Uterus (tissue), 4 donors: ENCODE data around the gene SGMS1. TPM values are rescaled to one million over a fixed set of nuclear protein-coding genes. Genes with fewer than 3 reads are reported as not detected.

Source experiments
- DNase-seq, 2 donors: peaks; one replicate each; pipeline ENCODE4 v3.0.0-alpha.2; 2019 to 2020
- H3K27ac ChIP-seq, 2 donors: fragments of 200-600 bp; sonication (generic); 1 replicate in 1 of 2; 2 replicates in 1 of 2; pipeline ENCODE4 v1.5.1; 2016 to 2018
- H3K27me3 ChIP-seq, 2 donors: fragments of 200-600 bp; sonication (generic); one replicate each; pipeline ENCODE4 v1.5.1; 2018 to 2019; ENCODE audit warnings: control low read depth in 1 of 2
- H3K36me3 ChIP-seq, 2 donors: fragments of 200-600 bp; sonication (generic); one replicate each; pipeline ENCODE4 v1.5.1; 2019; ENCODE audit warnings: control low read depth in 1 of 2
- H3K4me1 ChIP-seq, 2 donors: fragments of 200-600 bp; sonication (generic); one replicate each; pipeline ENCODE4 v1.5.1; 2018 to 2019; ENCODE audit warnings: control low read depth in 1 of 2
- H3K4me3 ChIP-seq, 2 donors: fragments of 200-600 bp; sonication (generic); 1 replicate in 1 of 2; 2 replicates in 1 of 2; pipeline ENCODE4 v1.5.1; 2018 to 2019; ENCODE audit warnings: mild to moderate bottlenecking in 1 of 2
- H3K9me3 ChIP-seq, 2 donors: fragments of 200-600 bp; sonication (generic); one replicate each; pipeline ENCODE4 v1.5.1; 2019; ENCODE audit warnings: control low read depth in 1 of 2
- POLR2A ChIP-seq, 2 donors: fragments of 450-650 bp; IDR thresholded peaks; one replicate each; pipeline ENCODE4 v1.6.1; 2016; ENCODE audit warnings: antibody characterized with exemption in 2 of 2, mild to moderate bottlenecking in 1 of 2, moderate library complexity in 1 of 2
- intact Hi-C: fragments of 100-400 bp; cut with DNase I; formaldehyde crosslinking; loops from one replicate; pipeline ENCODE4 v1.15.1; 2023; ENCODE audit warnings: low total_unique reads
- total RNA-seq, 4 donors: library from RNA; depleted of rRNA in 3 of 4; stranded (reverse); fragments of >200 nt in 3 of 4; gene quantifications; one replicate each; pipeline versions ENCODE4 v1.1.0 to v1.2.4, GENCODE V29; 2014 to 2023
- TF ChIP-seq, protein P1 (sequence below), 4 experiments: fragments of 200-600 bp in 2 of 4; fragments of 450-650 bp in 2 of 4; sonication (generic) in 2 of 4; IDR thresholded peaks; one replicate each; pipeline ENCODE4 v1.5.1; 2016 to 2019; ENCODE audit warnings: antibody characterized with exemption in 4 of 4, mild to moderate bottlenecking in 2 of 4, moderate library complexity in 1 of 4
- donor health status: DM: yes; HTN: yes; CAD: no.

SGMS1 gene
- total RNA-seq, 4 donors from 2014 or later: 38.0 to 102 (median 57.7) TPM

DNA sequence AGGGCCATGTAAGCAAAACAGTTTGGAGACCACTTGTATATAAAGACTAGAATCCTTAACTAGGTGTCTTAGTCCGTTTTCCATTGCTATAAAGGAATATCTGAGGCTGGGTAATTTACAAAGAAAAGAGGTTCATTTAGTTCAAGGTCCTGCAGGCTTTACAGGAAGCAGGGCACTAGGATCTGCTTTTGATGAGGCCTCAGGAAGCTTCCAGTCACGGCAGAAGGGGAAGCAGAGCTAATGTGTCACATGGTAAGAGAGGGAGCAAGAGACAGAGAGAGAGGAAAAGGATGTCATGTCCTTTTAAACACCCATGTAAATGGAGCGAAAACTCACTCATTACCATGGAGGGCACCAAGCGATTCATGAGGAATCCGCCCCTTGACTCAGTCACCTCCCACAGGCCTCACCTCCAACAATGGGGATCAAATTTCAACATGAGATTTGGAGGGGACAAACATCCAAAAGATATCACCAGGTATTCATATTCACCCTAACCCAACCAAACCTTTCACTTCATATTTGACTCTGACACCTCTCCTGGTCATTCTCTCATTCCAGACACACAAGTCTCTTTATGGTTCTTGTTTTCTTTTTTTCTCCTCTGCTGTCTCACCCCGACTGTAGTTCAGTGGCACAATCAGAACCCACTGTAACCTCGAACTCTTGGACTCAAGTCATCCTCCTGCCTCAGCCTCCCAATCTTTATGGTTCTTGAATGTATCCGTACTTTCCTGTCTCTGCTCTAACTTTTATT, 342.4 kb downstream of the SGMS1 start:
- H3K36me3 ChIP-seq: no peaks in the 10 kb centered on the region
- intact Hi-C loops: no loop called here
- TF ChIP-seq POLR2A (IDR thresholded peaks at IDR 0.05): no peak
- TF ChIP-seq, protein P1, sequence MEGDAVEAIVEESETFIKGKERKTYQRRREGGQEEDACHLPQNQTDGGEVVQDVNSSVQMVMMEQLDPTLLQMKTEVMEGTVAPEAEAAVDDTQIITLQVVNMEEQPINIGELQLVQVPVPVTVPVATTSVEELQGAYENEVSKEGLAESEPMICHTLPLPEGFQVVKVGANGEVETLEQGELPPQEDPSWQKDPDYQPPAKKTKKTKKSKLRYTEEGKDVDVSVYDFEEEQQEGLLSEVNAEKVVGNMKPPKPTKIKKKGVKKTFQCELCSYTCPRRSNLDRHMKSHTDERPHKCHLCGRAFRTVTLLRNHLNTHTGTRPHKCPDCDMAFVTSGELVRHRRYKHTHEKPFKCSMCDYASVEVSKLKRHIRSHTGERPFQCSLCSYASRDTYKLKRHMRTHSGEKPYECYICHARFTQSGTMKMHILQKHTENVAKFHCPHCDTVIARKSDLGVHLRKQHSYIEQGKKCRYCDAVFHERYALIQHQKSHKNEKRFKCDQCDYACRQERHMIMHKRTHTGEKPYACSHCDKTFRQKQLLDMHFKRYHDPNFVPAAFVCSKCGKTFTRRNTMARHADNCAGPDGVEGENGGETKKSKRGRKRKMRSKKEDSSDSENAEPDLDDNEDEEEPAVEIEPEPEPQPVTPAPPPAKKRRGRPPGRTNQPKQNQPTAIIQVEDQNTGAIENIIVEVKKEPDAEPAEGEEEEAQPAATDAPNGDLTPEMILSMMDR (IDR thresholded peaks at IDR 0.05): no peak
- no peaks in the 10 kb centered on the region for H3K27me3 ChIP-seq
- H3K4me1 ChIP-seq: no peaks in the 10 kb centered on the region
- H3K9me3 ChIP-seq: no peaks in the 10 kb centered on the region
- no peak overlapping the region for H3K4me3 ChIP-seq
- no peak for DNase-seq
- no peak overlapping the region for H3K27ac ChIP-seq

DNA sequence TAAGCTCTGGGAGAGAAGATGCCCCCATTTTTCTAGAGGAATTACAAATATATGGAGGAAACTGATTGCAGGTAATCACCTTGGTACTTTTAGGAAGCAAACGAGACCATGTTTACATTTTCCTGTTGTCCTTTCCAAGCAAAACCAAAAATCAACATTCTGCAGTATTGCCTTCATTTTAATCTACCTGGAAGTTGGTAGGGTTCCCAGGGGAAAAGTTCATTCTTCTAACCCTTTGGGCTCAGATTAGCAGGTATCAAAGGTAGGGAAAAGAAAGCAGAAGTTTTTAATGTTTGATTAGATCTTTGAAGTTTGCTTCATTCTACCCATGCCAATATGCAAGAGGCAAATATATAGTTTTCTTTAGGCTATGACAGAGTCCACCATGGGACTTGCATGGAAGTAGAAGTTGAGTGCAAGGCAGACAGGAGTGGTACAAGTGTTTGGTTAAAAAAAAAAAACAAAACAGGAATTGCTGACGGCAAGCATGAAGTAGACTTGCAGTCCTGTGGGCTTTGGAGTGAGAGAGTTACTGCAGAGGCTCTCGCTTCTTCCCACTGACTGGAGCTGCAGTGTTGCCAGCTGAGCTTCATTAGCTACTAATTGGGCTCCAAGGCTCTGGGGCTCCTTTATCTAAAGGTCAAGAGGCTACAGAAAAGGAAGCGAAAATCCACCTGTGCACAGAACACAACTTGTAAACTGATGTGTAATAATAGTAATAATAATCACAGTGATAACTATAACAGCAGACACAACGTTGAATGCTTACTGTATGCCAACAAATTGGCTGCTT, 343.5 kb downstream of the SGMS1 start:
- H3K9me3 ChIP-seq: no peaks in the 10 kb centered on the region
- no peaks in the 10 kb centered on the region for H3K4me1 ChIP-seq
- H3K27ac ChIP-seq: no peak overlapping the region
- intact Hi-C loops: no loop called here
- no peak overlapping the region for H3K4me3 ChIP-seq
- no peak for TF ChIP-seq POLR2A (IDR thresholded peaks at IDR 0.05)
- TF ChIP-seq, protein P1 (IDR thresholded peaks at IDR 0.05): no peak
- DNase-seq: no peak
- H3K27me3 ChIP-seq: no peaks in the 10 kb centered on the region
- H3K36me3 ChIP-seq: no peaks in the 10 kb centered on the region

DNA sequence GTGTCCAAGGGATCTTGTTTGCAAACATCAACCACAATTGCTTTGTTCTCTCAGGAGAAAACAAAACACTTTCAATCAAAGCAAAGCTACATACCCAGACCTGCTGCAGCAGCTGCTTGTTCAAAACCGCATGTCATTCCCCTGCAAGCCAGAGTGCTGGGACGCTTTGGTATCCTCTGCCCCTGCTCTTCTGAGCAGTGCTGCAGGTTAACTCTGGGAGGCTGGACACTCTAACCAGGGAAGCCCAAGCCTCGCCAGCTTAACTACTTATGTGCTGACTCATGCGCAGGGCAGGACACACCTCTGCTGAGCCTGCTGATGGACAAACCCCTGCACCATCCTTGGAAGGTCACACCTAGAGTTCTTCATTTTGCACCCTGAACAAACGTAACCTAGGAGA, 344.3 kb downstream of the SGMS1 start:
- H3K4me1 ChIP-seq: no peaks in the 10 kb centered on the region

DNA sequence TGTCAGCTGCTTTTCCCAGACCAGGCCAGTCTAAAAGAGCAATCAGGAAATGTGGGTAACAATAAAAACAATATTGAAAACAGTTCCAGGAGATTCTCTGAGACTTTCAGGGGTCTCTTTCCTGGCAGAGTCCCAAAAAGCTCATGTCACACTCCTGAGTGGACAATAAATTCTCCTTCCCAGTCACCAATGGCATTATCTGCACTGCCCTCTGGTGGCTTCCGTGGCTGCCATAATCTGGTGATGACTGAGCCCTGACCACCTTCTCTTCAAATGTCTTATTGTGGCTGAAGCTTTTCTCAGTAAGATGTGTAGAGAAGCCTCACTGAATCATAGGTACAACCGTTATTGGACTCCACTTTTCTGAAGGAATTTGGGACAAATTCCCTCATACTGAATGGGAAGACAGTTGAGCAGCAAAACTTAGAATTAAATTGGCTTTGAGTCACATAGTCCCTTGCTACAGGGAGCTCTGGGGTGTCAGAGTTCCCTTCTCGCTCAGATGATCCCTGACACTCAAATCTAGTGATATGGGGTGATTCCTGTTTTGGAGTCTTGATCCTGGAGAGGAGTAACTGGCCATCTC, 348.0 kb downstream of the SGMS1 start:
- intact Hi-C loops: no loop called here
- TF ChIP-seq, protein P1 (IDR thresholded peaks at IDR 0.05): peak in 3 of 4 experiments; percentile 5 to 36 (median 22)
- no peak for TF ChIP-seq POLR2A (IDR thresholded peaks at IDR 0.05)
- H3K27ac ChIP-seq: no peak overlapping the region
- DNase-seq: peak in 1 of 2 donors; percentile 21
- H3K4me3 ChIP-seq: no peak overlapping the region
- no peaks in the 10 kb centered on the region for H3K9me3 ChIP-seq
- no peaks in the 10 kb centered on the region for H3K27me3 ChIP-seq
- H3K4me1 ChIP-seq: no peaks in the 10 kb centered on the region
- H3K36me3 ChIP-seq: no peaks in the 10 kb centered on the region

More for the DNA sequence above, 344.3 kb downstream of the SGMS1 start:
- H3K36me3 ChIP-seq: no peaks in the 10 kb centered on the region
- intact Hi-C loops: no loop called here
- no peak overlapping the region for H3K27ac ChIP-seq
- no peak for DNase-seq
- H3K27me3 ChIP-seq: no peaks in the 10 kb centered on the region
- no peaks in the 10 kb centered on the region for H3K9me3 ChIP-seq
- TF ChIP-seq, protein P1 (IDR thresholded peaks at IDR 0.05): no peak
- TF ChIP-seq POLR2A (IDR thresholded peaks at IDR 0.05): no peak
- no peak overlapping the region for H3K4me3 ChIP-seq

DNA sequence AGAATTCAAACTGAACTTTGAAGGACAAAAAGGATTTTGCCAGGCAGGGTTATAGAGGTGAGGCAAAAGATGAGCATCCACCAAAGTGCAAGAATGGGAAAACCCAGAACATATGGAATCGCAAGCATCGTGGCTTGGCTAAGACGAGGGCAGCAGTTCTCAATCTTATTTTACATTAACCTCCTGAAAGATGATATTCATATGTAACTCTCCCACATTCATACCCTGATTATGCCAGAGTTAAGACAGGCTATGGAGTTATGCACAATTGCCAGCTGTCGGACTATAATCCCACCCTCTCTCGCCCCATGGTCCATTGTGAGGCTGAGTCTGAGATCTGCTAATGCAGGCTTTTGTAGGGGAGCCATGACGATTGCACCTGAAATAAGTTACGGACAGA, 351.2 kb downstream of the SGMS1 start:
- TF ChIP-seq, protein P1 (IDR thresholded peaks at IDR 0.05): no peak
- no peak for TF ChIP-seq POLR2A (IDR thresholded peaks at IDR 0.05)
- no peak overlapping the region for H3K4me3 ChIP-seq
- no peaks in the 10 kb centered on the region for H3K4me1 ChIP-seq
- no peak for DNase-seq
- H3K9me3 ChIP-seq: no peaks in the 10 kb centered on the region
- no peaks in the 10 kb centered on the region for H3K27me3 ChIP-seq
- intact Hi-C loops: no loop called here
- H3K36me3 ChIP-seq: no peaks in the 10 kb centered on the region
- no peak overlapping the region for H3K27ac ChIP-seq
